ENCODE data around the gene SYNE2. TPM values are rescaled to one million over a fixed set of nuclear protein-coding genes. Genes with fewer than 3 reads are reported as not detected.

Gene SYNE2
- total and polyA plus RNA-seq, 10 of the 15 experiments (the other 5 are each of a cell fraction or from before 2014, with no cell fraction given) = 2.1 to 52.7 (median 38.1) TPM

DNA sequence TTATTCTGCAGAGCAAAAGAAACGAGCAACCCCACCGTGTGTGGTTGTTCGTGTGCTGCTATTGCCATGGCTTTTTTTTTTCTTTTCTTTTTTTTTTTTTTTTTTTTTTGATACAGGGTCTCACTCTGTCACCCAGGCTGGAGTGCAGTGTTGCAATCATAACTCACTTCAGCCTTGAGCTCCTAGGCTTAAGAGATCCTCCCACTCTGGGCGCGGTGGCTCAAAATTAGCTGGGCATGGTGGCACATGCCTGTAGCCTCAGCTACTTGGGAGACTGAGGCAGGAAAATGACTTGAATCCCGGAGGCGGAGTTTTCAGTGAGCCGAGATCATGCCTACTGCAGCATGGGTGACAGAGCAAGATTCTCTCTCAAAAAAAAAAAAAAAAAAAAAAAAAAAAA lies 297.1 kb downstream of the SYNE2 start:
- Histone ChIP-seq H3K4me1 (ENCODE audit: control insufficient read depth, insufficient read depth, low read length) (no peaks in the 10 kb centered on the region), H3K9me3 (replicated peaks; ENCODE audit: control insufficient read depth, insufficient read depth, low read length) (no peaks in the 10 kb centered on the region), H3K4me3 (no peak overlapping the region), H3K27ac (ENCODE audit: control insufficient read depth, insufficient read depth) (no peak overlapping the region), H2AFZ (ENCODE audit: control insufficient read depth, low read depth, low read length) (no peak overlapping the region), H3K36me3 (ENCODE audit: control insufficient read depth in 2 of 2, insufficient read depth in 2 of 2, low read length in 1 of 2) (peaks cover 3 to 9% of the 10 kb centered on the region in 2 experiments), H4K20me1 (ENCODE audit: control insufficient read depth, insufficient read depth) (no peaks in the 10 kb centered on the region), H3K27me3 (replicated peaks in 1 of 2; ENCODE audit: control insufficient read depth in 2 of 2, insufficient read depth in 2 of 2, low read length in 1 of 2) (no peaks in the 10 kb centered on the region), H3K9ac (ENCODE audit: control insufficient read depth, insufficient read depth, low read length) (no peak overlapping the region), H3K4me2 (ENCODE audit: control insufficient read depth, insufficient read depth) (no peak overlapping the region), H3K79me2 (ENCODE audit: control insufficient read depth, insufficient read depth, low read length) (no peaks in the 10 kb centered on the region)
- SMC1A ChIA-PET (ENCODE audit: uncharacterized antibody, unreplicated experiment) = interaction anchor here (0.7 kb wide), 1 partner anchor 16 kb away, joined by 3 read pairs; no protein-coding TSS in a partner anchor
- FAIRE-seq = no peak
- POLR2A ChIA-PET = interaction anchor here (0.6 to 0.7 kb wide), 3 partner anchors 9 to 145 kb away, joined by 3 read pairs; no protein-coding TSS in a partner anchor
- in situ Hi-C loops (cut with MboI) = no loop called here
- RAD21 ChIA-PET (ENCODE audit: unreplicated experiment) = no interaction called here
- TF ChIP-seq CHD1 (IDR thresholded peaks at IDR 0.05; ENCODE audit: low read depth, low read length) (no peak), TCF3 (IDR thresholded peaks at IDR 0.05; ENCODE audit: borderline replicate concordance, insufficient read depth, low read depth, low read length) (no peak), ATF7 (IDR thresholded peaks at IDR 0.05; ENCODE audit: low read depth) (no peak), CHD4 (IDR thresholded peaks at IDR 0.05) (no peak)
- no TSS peak for BruUV-seq (replicated peaks)
- no peak for ATAC-seq
- 95% methylated on average over 8 of the region's 8 CpGs for WGBS (ENCODE audit: insufficient coverage, insufficient replicate concordance, low lambda C conversion rate, missing lambda C conversion rate)
- no peak for DNase-seq (ENCODE audit: low read depth, low spot score)
- intact Hi-C loops (cut with micrococcal nuclease; ENCODE audit: unreplicated experiment) = no loop called here
- CTCF ChIA-PET = interaction anchor here (0.7 to 0.9 kb wide), 3 partner anchors 9 to 145 kb away, joined by 3 to 8 read pairs (median 4); partner anchors contain the start of gene ESR2

DNA sequence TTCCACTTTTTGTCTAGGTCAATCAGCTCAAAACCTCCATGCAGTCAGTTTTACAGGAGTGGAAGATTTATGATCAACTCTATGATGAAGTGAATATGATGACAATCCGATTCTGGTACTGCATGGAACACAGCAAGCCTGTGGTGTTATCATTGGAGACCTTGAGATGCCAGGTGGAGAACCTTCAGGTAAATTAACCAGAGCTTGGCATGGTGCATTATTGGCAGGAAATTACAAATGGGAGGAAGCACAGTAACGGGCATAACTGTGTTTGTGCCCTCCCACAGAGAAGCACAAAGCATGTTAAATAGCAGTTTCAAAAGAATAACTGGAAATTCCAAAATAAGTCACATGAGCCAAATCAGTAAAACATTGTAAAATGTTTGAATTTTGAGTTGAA lies 305.8 kb downstream of the SYNE2 start:
- POLR2A ChIA-PET = interaction anchor here (1.0 kb wide), 1 partner anchor 8 kb away, joined by 3 read pairs; no protein-coding TSS in a partner anchor

More for the DNA sequence above, 305.8 kb downstream of the SYNE2 start:
- no peak overlapping the region for H3K27ac ChIP-seq (ENCODE audit: control insufficient read depth, insufficient read depth)
- no TSS peak for BruUV-seq (replicated peaks)
- SMC1A ChIA-PET (ENCODE audit: uncharacterized antibody, unreplicated experiment) = interaction anchor here (1.3 to 2.5 kb wide), 2 partner anchors 75 to 136 kb away, joined by 3 to 15 read pairs; partner anchors contain the start of gene ESR2
- peaks cover 2 to 10% of the 10 kb centered on the region in 2 experiments for H3K36me3 ChIP-seq (ENCODE audit: control insufficient read depth in 2 of 2, insufficient read depth in 2 of 2, low read length in 1 of 2)
- H4K20me1 ChIP-seq (ENCODE audit: control insufficient read depth, insufficient read depth) = no peaks in the 10 kb centered on the region
- in situ Hi-C loops (cut with MboI) = no loop called here
- TF ChIP-seq SUPT20H (IDR thresholded peaks at IDR 0.05; ENCODE audit: borderline replicate concordance, control insufficient read depth, low read depth, low read length) = no peak
- no peak overlapping the region for H2AFZ ChIP-seq (ENCODE audit: control insufficient read depth, low read depth, low read length)
- no peak overlapping the region for H3K4me3 ChIP-seq
- CTCF ChIA-PET = interaction anchor here (1.0 to 3.7 kb wide), 4 partner anchors 9 to 136 kb away, joined by 3 to 16 read pairs (median 4); partner anchors contain the start of gene ESR2
- WGBS (ENCODE audit: insufficient coverage, insufficient replicate concordance, low lambda C conversion rate, missing lambda C conversion rate) = 69% methylated on average over 2 of the region's 2 CpGs
- ATAC-seq (no peak), FAIRE-seq (no peak), DNase-seq (ENCODE audit: low read depth, low spot score) (no peak)
- H3K4me1 ChIP-seq (ENCODE audit: control insufficient read depth, insufficient read depth, low read length) = no peaks in the 10 kb centered on the region
- intact Hi-C loops (cut with micrococcal nuclease; ENCODE audit: unreplicated experiment) = loop anchor here (1.0 kb wide), 1 partner anchor 137 kb away; no protein-coding TSS in a partner anchor
- H3K4me2 ChIP-seq (ENCODE audit: control insufficient read depth, insufficient read depth) = no peak overlapping the region
- H3K79me2 ChIP-seq (ENCODE audit: control insufficient read depth, insufficient read depth, low read length) = no peaks in the 10 kb centered on the region
- no peaks in the 10 kb centered on the region for H3K9me3 ChIP-seq (replicated peaks; ENCODE audit: control insufficient read depth, insufficient read depth, low read length)
- no peaks in the 10 kb centered on the region for H3K27me3 ChIP-seq (replicated peaks in 1 of 2; ENCODE audit: control insufficient read depth in 2 of 2, insufficient read depth in 2 of 2, low read length in 1 of 2)
- H3K9ac ChIP-seq (ENCODE audit: control insufficient read depth, insufficient read depth, low read length) = no peak overlapping the region
- RAD21 ChIA-PET (ENCODE audit: unreplicated experiment) = interaction anchor here (1.4 kb wide), 1 partner anchor 145 kb away, joined by 4 read pairs; no protein-coding TSS in a partner anchor
